ENCODE measurements around the gene TMEM174.

TMEM174 gene

DNA sequence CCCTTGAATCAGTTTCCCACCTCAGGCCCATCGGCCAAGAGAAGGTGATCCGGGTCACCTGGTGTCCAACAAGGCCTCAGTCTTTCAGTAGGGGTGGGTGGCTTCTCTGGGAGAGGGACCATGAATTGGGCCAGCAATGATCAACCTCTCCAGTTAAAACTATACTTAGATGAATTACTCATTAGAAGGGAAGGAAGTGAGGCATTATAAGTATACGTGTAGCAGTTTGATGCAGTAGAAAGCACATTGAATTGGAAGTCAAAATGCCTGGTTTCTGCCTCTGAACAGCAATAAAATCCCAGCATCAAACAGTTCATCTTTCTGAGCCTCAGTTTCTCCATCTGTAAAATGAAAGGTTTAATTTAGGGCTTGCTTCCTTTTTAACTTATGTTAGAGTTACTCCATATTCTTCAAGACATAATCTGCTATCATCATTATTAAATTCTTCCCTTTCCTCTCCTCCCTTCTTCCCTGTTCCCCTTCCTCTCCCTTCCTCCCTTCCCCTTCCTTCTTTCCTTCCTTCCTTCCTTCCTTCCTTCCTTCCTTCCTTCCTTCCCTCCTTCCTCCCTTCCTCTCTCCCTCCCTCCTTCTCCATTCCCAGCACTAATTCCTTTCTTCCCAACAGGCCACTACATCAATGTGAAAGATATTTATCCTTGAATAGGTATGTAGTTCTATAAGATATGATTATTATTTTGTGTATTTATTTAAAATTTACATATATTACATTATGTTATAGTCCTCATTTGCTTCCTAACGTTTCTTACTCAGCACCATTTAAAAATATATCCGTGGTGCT, 18.6 kb upstream of the TMEM174 start:
- peak; percentile 47 for DNase-seq (ENCODE audit: low read depth)

DNA sequence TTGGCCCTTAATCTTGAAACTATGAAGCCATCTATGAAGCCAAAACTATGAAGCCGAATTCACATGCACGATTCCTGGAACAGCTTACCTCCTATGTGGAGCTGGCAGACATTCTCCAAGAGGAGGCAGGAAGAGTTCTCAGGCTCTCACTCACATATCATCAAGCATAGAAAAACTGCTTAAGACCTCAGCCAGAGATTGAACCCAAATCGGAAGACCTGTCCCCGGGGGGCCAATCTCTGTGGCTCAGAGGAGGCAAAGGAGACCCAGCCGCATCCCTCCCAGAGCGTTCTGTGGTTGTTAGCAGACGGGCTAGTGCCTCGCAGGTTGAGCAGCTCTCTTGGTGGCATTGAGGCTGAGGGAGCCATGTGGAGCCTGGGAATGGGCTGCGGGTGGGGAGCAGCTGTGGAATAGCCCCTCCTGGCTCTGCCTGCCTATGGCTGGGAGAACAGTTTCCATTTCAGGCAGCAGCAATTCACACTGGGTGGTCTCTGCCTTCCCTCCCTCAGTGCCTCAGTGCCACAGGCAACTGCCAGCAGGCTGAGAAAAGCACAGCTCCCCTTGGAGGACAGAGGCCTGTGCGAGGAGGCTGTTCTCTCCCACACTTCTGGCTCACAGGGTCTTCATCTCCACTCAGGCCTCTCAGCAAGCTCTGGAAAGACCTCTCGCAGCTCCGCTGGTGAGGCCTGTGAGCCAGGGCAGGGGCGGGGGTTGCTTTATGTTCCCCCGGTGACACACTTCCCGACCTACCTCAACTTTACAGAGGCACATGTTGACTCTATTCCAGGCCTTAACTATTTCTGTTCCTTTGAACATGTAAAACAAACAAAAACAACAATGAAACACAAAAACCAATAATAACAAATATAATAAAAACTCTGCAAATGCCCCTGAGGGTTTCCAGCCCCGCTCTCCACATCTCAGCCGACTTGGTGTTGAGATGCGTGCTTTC, 17.4 kb upstream of the TMEM174 start:
- no peak for DNase-seq (ENCODE audit: low read depth)

DNA sequence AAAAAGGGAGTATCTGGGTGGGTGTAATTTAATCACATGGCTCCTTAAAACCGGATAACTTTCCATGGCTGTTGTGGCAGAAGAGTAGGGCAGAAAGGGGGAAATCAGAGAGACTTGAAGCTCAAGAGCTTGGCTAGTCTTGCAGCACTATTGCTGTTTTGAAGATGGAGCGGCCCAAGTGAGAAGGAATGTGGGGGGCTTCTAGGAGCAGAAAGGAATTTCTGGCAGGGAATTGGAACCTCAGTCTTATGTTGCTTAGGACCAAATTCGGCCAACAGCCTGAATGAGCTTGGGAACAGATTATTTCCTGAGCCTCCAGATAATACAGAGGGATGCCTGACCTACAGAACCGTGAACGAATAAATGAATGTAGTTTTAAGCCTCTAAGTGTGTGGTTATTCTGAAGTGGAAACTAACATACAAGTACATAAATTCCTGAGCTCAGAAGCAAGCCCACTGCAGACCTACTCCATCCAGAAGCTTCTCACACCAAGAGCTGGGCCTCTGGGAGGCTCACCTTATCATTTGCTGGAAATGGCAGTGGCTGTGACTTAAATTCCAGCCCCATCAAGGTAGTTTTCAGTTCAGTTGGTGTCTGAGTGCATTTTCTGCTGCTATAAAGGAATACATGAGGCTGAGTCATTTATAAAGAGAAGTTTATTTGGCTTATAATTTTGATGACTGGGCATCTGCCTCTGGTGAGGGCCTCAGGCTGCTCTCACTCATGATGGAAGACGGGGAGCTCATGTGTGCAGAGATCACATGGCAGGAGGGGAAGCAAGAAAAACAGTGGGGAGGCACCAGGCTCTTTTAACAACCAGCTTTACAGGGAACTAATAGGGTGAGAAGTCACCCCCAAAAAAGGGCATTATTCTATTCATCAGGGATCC, 15.3 kb upstream of the TMEM174 start:
- DNase-seq (ENCODE audit: low read depth) = no peak

DNA sequence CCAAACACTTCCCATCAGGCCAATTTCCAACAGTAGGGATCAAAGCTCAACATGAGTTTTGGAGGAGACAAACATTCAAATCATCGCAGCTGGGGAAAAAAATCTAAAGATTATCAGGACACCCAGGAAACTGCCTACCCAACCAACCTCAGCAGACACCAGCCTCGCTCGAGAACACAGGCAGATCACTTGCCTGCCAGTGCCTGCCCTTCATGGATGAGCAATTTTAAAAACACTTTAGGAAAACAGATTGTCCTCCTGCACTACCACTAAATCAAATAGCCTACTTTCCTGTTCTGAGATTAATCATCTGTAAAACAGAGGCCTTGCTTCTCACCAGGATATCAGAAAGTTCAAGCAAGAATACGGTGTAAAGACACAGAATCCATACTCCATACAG, 14.7 kb upstream of the TMEM174 start:
- no peak for DNase-seq (ENCODE audit: low read depth)

DNA sequence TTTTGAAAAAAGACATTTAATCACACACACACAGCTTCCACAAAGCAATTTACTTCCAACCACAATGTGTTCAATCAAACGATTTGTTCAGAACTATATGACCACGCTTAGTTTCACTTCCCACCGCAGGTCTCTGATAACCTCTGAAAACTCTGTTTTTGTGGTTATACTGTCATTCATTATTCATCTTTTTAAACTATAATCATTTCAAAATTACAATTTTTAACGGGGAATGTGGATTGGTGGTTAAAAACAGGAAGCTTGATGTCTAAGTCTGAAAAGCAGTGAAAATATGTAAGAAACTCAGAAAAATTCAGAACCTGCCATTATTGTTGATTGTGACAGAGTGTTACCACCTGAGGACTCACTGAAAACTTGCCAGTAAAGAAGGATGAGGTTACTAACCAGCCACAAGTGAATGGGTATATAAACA, 12.7 kb upstream of the TMEM174 start:
- DNase-seq (ENCODE audit: low read depth) = no peak

DNA sequence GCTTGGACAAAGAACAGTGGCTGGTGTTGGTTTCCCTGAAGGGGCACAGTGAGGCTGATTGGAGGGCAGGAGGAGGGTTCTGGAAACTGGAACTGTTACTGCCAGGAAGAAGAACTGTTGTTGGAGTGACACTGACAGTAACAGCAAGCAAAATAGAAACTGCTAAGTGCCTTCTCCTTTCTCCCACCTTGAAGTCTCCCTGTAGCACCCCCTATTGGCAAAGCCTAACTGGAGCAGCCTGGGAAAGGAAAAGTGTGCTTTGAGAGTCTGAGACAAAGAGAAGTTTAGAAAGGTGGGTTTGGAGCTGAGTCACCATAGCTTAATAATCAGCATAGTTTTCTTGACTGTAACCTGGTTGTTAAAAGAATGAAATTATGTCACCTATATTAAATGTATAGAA, 2.5 kb upstream of the TMEM174 start:
- DNase-seq (ENCODE audit: low read depth) = peak; percentile 51

DNA sequence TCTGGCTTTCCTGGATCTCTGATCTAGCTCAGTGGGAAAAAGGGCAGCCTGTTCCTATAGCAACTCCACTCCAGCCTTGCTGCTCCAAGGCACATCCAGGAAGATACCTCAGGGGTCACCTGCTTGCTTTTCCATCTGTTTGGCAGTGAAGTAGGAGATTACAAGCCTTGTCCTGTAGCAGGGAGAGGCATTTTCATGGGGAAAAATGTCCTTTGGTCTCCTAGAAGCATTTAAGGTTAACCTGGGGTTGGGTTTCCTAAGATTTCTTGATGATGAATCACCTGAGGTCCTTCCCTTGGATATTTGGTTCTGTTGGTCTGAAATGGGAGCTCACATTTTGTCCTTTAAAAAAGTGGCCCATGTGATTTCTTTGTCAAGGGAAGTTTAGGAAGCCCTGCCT, 1.5 kb upstream of the TMEM174 start:
- no peak for DNase-seq (ENCODE audit: low read depth)

DNA sequence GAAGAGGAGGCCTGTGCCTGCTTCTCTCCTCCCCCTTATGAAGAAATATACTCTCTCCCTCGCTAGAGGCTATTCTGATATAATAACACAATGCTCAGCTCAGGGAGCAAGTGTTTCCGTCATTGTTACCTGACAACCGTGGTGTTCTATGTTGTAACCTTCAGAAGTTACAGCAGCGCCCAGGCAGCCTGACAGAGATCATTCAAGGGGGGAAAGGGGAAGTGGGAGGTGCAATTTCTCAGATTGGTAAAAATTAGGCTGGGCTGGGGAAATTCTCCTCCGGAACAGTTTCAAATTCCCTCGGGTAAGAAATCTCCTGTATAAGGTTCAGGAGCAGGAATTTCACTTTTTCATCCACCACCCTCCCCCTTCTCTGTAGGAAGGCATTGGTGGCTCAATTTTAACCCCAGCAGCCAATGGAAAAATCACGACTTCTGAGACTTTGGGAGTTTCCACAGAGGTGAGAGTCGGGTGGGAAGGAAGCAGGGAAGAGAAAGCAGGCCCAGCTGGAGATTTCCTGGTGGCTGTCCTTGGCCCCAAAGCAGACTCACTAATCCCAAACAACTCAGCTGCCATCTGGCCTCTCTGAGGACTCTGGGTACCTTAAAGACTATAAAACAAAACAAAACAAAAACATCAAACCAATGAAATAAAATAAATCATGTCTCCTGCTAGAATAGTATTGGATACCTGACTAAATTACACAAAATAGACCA, 1.3 kb downstream of the TMEM174 start:
- no peak for DNase-seq (ENCODE audit: low read depth)

DNA sequence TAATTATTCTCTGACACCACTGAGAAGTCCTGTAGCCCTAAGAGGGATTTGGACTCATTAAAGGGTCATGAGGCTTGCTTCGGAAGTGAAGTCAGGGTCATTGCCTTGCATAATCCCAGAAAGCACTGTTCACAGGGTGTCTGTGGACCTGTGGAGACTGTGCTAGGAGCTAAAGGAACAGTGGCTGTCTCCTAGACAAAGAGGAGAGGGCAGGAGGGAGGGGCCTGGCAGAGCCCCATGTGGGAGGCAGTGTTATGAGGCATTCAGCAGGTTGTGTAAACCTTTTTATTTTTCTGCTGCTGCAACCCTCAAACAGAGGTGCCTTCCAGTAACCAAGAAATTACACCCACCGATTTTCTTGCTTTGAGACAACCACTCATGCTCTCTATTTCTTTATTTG, 3.3 kb downstream of the TMEM174 start:
- DNase-seq (ENCODE audit: low read depth) = no peak

DNA sequence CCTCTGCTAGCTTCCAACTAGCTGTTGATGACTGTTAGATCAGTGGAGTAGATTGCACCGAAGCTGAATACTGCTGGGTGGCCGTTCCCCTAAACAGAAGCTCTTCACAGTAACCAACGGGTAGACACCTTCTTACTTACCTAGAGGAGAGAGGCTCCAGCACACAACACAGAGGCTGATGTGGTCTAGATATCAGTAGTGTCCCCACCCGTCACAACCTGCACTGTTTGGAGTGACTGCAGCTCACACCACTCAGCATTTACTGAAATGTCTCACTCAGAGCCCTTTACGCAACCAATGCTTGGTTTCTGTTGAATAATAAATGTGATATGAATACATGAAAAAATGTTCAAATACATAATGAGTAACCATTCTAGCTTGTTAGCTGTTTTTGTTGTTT, 5.3 kb downstream of the TMEM174 start:
- no peak for DNase-seq (ENCODE audit: low read depth)

DNA sequence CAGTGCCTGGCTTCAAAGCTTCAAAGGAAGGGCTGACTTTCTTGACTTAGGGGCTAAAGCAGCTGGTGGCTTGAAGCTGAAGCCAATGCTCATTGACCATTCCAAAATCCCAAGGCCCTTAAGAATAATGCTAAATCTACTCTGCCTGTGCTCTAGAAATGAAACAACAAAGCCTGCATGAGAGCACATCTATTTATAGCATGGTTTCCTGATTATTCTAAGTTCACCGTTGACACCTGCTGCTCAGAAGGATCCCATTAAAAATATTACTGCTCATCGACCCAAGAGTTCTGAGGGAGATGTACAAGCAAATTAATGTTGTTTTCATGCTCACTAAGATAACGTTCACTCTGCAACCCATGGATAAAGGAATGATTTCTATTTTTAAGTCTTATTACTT, 6.7 kb downstream of the TMEM174 start:
- no peak for DNase-seq (ENCODE audit: low read depth)

DNA sequence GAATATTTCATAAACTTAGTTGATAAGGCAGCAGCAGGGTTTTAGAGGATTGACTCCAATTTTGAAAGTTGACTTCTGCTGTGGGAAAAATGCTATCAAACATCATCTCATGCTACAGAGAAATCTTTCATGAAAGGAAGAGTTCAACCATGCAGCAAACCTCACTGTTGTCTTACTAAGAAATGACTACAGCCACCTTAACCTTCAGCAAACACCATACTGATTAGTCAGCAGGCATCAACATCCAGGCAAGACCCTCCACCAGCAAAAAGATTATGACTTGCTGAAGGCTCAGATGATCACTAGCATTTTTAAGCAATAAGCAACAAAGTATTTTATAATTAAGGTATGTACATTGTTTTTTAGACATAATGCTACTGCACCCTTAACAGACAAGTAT, 7.6 kb downstream of the TMEM174 start:
- DNase-seq (ENCODE audit: low read depth) = peak; percentile 60

DNA sequence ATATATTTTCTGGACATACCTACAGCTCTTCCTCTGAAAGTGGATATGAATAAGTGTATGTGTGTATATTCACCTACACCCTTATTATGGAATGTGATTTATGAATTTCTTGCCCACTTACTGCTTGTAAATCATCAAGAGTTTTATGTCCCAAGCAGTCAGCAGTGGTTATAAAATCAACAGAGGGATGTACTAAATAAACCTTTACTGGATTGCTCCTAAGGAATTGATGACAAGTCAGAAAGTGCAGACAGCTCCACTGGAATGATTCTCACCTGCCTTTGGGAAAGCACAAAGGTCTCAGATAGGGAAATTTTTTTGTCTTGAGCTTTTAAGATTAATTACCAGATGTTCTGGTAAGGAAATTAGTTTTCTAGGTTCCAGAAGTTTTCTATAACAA, 9.3 kb downstream of the TMEM174 start:
- no peak for DNase-seq (ENCODE audit: low read depth)

DNA sequence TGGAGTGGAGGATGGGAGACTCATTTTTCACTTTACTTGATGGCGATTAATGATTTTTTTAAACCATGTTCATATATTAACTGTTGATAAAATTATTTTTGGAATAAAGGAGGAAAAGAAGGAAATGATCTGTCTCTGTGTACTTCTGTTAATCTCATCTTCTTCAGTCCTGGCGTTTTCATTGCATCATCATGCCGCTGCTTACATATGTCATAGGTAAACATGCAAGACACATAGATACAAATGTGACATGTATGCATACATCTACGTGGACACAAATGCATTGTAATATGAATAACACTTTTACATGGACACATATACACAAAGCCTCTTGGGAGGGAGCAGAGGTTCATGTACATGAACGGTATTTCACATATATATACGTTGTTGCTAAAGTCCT, 10.0 kb downstream of the TMEM174 start:
- no peak for DNase-seq (ENCODE audit: low read depth)

DNA sequence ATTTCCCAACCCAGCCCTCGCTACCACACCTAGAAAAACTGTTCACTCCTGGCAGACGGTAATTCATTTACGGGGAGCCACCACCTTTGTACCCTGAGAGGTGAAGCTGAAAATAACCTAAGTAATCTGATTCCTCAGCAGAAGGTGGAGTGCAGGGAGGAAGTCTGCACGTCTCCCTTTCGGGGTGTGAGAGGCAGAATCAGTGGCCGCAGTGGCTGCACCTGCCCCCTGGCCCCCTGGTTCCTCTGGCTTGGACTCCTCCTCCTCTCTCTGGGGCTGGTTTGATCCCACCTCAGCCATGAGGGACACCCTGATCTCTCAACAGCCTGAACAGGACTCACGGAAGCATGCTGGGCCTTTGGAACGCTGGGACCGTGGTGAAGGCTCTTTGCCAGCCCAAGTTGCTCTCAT, 10.5 kb downstream of the TMEM174 start:
- DNase-seq (ENCODE audit: low read depth) = no peak

DNA sequence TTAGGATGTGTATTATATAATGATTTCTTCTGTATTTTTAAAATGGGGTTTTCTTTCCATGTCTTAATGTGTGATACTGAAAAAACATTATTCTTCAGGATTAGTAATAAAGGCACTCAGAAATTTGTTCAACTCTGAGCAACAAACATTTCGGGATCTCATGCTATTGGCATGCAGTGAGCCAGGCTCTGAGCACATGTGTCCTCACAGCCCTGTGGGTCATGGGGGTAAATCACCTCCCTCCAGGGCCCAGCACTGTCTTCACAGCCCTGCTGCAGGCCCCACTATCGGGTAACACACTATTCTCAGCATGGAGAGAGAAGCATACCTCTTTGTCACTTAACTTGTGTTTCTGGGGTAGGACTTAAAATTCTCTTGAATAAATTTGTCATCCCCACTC, 14.0 kb downstream of the TMEM174 start:
- DNase-seq (ENCODE audit: low read depth) = peak; percentile 47

DNA sequence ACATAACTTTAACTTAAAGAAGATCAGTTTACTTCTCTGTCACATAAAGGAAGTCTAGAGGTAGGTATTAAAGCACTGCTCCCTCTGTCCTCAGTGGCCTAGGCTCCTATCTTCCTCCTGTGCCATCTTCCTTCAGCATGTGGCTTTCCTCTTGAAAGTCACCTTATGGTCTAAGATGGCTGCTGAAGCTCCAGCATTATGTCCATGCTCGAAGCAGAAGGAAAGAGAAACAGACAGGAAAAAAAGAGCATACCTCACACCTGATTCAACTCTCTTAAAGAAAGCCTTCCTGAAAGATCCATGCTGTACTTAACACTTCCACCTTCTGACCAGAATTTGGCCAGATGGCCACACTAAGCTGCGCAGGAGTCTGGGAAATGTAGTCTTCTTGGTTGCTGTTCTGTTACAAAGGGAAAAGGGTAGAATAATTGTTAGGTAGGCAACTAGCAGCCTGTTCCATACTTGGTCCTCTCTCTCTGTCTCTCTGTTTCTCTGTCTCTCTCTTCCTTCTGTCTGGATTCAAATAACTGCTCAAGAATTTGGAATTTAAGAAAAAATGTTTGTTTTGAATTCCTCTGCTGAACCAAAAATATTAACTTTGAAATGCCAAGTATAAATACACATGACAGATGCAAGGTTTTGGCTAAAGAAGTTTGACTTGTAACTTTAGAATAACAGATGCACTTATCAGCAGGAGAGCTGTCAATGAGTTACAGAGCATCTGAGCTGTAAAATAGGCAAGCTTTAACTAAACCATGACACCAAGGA, 16.0 kb downstream of the TMEM174 start:
- DNase-seq (ENCODE audit: low read depth) = no peak

DNA sequence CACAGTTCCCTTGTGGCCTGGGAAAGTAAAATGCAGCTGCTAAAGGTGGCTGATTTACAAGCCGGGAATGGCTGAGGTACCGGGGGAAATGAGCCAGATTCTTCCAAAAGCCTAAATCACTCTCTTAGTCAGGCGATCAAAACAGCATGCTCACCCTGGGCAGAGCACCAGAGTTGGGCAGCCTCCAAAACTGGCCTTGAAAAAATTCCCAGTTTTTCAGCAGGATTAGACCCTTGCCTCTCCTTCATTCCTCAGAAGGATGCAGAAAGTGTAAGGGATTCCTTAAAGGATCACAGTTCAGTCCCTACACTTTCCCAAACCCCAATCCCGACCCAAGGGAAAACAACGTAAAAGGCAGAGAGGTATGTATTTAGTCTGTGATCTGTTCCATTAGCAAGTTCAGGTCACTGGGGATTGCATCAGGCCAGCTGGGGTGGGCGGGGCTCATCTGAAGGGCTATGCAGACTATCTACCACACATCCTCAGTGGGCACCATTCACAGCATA, 16.9 kb downstream of the TMEM174 start:
- DNase-seq (ENCODE audit: low read depth) = no peak

DNA sequence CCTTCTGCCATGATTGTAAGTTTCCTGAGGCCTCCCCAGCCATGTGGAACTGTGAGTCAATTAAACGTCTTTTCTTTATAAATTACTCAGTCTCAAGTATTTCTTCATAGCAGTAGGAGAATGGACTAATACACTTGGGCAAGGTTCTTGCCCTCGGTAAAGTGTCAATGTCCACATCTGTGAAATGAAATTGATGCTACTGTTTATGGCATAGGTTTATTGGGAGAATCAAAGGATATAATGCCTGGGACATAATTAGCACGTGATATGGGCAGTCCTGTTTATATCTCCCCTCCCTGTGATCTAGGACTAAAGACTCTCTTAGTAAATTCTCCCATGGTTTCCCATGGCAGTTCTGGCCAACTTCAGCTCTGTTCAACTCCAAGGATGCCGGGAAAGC, 19.4 kb downstream of the TMEM174 start:
- no peak for DNase-seq (ENCODE audit: low read depth)

DNA sequence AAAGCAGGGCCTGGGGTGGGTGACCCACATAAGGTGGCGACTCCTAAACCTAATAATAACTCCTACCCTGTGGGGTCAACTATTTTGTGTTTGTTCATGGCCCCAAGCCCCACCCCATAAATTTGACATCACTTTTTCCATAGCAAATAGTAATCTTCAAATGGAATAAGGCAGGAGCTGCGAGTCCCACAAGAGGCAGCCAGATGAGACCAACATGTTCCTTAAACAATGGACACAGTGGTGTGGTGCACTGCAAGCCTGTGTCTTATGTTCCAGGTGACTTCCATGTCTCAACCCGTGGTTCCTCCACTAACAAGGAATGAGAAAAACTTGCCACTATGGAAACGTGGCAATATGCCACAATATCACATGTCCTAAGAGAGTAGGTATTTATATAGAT, 20.6 kb downstream of the TMEM174 start:
- no peak for DNase-seq (ENCODE audit: low read depth)

DNA sequence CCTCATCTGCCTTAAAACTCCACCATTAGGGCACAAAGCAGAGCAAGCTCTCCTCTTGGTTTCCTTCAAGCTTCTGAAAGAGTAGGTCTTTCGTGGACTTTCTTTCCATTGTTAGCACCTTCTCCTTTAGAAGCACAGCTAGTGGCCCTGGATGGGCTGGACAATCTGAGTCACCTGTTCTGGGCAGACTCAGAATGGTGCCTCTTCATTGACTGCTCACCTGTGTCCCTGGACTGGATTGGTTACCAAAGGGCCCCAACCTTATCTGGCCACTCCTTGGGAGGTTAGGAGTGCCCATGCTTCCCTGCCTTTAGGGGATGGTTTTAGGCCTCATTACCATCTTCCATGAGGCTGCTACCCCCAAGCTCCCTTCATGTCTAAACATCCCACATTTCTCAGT, 23.2 kb downstream of the TMEM174 start:
- DNase-seq (ENCODE audit: low read depth) = no peak
